GM23338 (cell line): ENCODE results near the gene KRT17.

Experiments
- CREB1 ChIP-seq: fragments of 250-450 bp; sonication (Bioruptor Pico); IDR thresholded peaks from 2 replicates; pipeline ENCODE4 v1.5.0; 2020; ENCODE audit warnings: low read depth, mild to moderate bottlenecking, moderate library complexity
- EZH2 ChIP-seq: fragments of 200-600 bp; sonication (generic); IDR thresholded peaks from one replicate; pipeline ENCODE4 v1.8.0; 2017; ENCODE audit warnings: antibody characterized with exemption, mild to moderate bottlenecking, low read depth; ENCODE audit not compliant: unreplicated experiment
- EZH2phosphoT487 ChIP-seq: fragments of 200-600 bp; sonication (generic); IDR thresholded peaks from one replicate; pipeline ENCODE4 v1.8.1; 2018; ENCODE audit warnings: antibody characterized with exemption; ENCODE audit not compliant: unreplicated experiment
- TF ChIP-seq, protein P1 (sequence below): IDR thresholded peaks from 2 replicates; pipeline ENCODE4 v1.6.1; 2016; ENCODE audit warnings: antibody characterized with exemption
- TF ChIP-seq, protein P2 (sequence below), 2 experiments: fragments of 200-600 bp in 1 of 2; sonication (generic) in 1 of 2; conservative IDR thresholded peaks; 2 replicates each; pipeline versions ENCODE4 v1.5.1 to v1.6.1; 2016 to 2017; ENCODE audit warnings: antibody characterized with exemption in 2 of 2, low read depth in 2 of 2, mild to moderate bottlenecking in 2 of 2, moderate library complexity in 1 of 2
- TF ChIP-seq, protein P3 (sequence below): IDR thresholded peaks from one replicate; pipeline ENCODE4 v1.6.1; 2018; ENCODE audit warnings: antibody characterized with exemption; ENCODE audit not compliant: unreplicated experiment

- TF ChIP-seq, protein P1, sequence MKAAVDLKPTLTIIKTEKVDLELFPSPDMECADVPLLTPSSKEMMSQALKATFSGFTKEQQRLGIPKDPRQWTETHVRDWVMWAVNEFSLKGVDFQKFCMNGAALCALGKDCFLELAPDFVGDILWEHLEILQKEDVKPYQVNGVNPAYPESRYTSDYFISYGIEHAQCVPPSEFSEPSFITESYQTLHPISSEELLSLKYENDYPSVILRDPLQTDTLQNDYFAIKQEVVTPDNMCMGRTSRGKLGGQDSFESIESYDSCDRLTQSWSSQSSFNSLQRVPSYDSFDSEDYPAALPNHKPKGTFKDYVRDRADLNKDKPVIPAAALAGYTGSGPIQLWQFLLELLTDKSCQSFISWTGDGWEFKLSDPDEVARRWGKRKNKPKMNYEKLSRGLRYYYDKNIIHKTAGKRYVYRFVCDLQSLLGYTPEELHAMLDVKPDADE: no peak
- TF ChIP-seq, protein P2, sequence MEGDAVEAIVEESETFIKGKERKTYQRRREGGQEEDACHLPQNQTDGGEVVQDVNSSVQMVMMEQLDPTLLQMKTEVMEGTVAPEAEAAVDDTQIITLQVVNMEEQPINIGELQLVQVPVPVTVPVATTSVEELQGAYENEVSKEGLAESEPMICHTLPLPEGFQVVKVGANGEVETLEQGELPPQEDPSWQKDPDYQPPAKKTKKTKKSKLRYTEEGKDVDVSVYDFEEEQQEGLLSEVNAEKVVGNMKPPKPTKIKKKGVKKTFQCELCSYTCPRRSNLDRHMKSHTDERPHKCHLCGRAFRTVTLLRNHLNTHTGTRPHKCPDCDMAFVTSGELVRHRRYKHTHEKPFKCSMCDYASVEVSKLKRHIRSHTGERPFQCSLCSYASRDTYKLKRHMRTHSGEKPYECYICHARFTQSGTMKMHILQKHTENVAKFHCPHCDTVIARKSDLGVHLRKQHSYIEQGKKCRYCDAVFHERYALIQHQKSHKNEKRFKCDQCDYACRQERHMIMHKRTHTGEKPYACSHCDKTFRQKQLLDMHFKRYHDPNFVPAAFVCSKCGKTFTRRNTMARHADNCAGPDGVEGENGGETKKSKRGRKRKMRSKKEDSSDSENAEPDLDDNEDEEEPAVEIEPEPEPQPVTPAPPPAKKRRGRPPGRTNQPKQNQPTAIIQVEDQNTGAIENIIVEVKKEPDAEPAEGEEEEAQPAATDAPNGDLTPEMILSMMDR (conservative IDR thresholded peaks at IDR 0.05; ENCODE audit: low read depth in 2 of 2): no peak
- TF ChIP-seq, protein P3, sequence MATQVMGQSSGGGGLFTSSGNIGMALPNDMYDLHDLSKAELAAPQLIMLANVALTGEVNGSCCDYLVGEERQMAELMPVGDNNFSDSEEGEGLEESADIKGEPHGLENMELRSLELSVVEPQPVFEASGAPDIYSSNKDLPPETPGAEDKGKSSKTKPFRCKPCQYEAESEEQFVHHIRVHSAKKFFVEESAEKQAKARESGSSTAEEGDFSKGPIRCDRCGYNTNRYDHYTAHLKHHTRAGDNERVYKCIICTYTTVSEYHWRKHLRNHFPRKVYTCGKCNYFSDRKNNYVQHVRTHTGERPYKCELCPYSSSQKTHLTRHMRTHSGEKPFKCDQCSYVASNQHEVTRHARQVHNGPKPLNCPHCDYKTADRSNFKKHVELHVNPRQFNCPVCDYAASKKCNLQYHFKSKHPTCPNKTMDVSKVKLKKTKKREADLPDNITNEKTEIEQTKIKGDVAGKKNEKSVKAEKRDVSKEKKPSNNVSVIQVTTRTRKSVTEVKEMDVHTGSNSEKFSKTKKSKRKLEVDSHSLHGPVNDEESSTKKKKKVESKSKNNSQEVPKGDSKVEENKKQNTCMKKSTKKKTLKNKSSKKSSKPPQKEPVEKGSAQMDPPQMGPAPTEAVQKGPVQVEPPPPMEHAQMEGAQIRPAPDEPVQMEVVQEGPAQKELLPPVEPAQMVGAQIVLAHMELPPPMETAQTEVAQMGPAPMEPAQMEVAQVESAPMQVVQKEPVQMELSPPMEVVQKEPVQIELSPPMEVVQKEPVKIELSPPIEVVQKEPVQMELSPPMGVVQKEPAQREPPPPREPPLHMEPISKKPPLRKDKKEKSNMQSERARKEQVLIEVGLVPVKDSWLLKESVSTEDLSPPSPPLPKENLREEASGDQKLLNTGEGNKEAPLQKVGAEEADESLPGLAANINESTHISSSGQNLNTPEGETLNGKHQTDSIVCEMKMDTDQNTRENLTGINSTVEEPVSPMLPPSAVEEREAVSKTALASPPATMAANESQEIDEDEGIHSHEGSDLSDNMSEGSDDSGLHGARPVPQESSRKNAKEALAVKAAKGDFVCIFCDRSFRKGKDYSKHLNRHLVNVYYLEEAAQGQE: no peak
- TF ChIP-seq CREB1 (CRISPR knock-in tag) (no peak), EZH2phosphoT487 (no peak), EZH2 (no peak)
These were observed 34.5 kb upstream of the KRT17 start for GRCh38 chr17:41658846-41659245.
